ENCODE data around the gene MAPKAP1.

DNA sequence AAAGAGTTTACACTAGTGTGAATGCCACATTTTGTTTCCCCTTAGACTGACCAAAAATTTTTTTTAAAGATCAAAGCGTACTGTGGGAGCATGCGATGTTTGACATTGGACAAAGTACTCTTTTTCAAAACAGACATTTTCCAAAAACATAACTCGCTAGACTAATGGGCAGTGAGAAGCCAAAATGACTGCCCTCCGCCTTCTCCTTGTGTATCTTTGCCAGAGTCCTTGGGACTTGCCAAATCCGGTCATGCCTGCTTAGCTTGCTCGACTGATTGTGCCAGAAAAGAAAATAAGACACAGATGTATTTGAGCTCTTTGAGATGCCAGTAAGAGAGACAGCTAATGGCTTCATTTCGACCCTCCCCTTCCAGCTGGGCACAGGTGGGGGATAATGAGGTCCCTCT lies 157.5 kb downstream of the MAPKAP1 start:
- TF ChIP-seq, protein P1, sequence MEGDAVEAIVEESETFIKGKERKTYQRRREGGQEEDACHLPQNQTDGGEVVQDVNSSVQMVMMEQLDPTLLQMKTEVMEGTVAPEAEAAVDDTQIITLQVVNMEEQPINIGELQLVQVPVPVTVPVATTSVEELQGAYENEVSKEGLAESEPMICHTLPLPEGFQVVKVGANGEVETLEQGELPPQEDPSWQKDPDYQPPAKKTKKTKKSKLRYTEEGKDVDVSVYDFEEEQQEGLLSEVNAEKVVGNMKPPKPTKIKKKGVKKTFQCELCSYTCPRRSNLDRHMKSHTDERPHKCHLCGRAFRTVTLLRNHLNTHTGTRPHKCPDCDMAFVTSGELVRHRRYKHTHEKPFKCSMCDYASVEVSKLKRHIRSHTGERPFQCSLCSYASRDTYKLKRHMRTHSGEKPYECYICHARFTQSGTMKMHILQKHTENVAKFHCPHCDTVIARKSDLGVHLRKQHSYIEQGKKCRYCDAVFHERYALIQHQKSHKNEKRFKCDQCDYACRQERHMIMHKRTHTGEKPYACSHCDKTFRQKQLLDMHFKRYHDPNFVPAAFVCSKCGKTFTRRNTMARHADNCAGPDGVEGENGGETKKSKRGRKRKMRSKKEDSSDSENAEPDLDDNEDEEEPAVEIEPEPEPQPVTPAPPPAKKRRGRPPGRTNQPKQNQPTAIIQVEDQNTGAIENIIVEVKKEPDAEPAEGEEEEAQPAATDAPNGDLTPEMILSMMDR (IDR thresholded peaks at IDR 0.05; ENCODE audit: insufficient read depth, low read length) = no peak
- no peak for TF ChIP-seq GABPA (IDR thresholded peaks at IDR 0.05; ENCODE audit: low read depth)
- TF ChIP-seq, protein P2, sequence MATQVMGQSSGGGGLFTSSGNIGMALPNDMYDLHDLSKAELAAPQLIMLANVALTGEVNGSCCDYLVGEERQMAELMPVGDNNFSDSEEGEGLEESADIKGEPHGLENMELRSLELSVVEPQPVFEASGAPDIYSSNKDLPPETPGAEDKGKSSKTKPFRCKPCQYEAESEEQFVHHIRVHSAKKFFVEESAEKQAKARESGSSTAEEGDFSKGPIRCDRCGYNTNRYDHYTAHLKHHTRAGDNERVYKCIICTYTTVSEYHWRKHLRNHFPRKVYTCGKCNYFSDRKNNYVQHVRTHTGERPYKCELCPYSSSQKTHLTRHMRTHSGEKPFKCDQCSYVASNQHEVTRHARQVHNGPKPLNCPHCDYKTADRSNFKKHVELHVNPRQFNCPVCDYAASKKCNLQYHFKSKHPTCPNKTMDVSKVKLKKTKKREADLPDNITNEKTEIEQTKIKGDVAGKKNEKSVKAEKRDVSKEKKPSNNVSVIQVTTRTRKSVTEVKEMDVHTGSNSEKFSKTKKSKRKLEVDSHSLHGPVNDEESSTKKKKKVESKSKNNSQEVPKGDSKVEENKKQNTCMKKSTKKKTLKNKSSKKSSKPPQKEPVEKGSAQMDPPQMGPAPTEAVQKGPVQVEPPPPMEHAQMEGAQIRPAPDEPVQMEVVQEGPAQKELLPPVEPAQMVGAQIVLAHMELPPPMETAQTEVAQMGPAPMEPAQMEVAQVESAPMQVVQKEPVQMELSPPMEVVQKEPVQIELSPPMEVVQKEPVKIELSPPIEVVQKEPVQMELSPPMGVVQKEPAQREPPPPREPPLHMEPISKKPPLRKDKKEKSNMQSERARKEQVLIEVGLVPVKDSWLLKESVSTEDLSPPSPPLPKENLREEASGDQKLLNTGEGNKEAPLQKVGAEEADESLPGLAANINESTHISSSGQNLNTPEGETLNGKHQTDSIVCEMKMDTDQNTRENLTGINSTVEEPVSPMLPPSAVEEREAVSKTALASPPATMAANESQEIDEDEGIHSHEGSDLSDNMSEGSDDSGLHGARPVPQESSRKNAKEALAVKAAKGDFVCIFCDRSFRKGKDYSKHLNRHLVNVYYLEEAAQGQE (IDR thresholded peaks at IDR 0.05; ENCODE audit: insufficient replicate concordance, low read depth) = no peak
- no peak for TF ChIP-seq POLR2AphosphoS5 (IDR thresholded peaks at IDR 0.05; ENCODE audit: low read depth)
- TF ChIP-seq SPI1 (IDR thresholded peaks at IDR 0.05; ENCODE audit: borderline replicate concordance, low read depth) = no peak

Measured in HL-60 (cell line).